SHP77 (cell line): ENCODE measurements around the gene TMEM43.

ENCODE experiments used
- DNase-seq, 2 experiments: peaks; one replicate each; lab custom pipeline; 2025; lab: John Stamatoyannopoulos, UW

Gene TMEM43

DNA sequence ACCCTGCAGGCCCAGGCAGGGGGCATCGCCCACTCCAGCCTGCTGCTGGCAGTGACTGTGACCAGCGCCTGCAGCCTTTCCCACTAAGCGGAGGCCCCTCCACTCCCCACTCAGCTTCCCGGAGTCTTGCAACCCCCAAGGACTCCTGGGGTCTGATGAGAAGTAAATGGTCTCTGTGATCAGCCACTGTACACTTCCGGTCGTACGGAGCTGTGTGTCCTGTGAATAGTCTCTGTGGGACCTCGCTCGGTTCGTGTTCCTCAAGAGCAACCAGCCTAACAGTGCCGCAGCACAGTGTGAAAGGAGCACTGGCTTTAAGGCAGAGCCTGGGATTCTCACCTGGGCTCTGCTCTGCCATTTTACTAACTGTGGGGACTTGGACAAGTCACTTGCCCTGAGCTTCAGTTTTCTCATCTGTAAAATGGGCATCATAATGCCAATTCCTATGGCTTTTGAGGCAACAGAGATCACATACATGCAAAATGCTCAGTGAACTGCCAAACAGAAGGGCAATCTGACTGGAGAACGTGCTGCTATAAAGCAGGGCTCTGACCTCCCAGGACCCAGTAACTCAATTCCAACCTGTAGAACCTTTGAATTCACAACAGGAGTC lies 26.7 kb downstream of the TMEM43 start:
- no peak for DNase-seq

DNA sequence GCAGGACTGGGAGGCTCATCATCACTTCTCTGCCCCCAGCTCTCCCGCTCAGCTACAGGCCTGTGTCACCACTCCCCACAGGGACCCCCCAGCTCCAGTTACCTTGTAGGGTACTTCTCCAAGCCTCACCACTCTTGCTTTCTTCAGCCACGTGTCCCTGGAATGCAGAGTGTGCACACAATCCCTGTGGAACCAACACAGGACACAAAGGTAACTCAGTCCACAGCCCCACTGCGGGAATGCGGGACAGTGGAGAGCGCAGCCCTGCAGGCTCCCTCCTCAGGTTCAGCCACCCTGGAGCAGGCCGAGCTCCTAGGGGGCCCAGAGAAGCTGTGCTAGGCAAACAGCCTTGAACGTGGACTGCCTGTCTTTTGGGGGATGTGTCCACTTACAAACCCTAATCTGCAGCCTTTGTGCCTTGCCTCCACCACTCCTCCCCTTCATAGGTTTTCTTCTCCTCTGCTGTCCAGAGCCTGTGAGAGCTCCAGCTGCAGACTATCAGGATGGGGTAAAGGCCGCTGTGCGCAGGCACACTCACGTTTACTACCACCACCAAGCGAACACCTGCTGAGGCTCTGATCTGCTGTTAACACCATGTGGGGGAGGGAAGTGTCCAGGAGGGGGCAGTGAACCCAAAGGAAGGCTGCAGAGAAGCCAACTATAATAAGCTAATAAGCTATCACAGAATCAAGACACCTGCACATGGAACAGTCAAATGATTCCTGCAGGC lies 27.5 kb downstream of the TMEM43 start:
- peak; percentile 25 to 49 for DNase-seq

DNA sequence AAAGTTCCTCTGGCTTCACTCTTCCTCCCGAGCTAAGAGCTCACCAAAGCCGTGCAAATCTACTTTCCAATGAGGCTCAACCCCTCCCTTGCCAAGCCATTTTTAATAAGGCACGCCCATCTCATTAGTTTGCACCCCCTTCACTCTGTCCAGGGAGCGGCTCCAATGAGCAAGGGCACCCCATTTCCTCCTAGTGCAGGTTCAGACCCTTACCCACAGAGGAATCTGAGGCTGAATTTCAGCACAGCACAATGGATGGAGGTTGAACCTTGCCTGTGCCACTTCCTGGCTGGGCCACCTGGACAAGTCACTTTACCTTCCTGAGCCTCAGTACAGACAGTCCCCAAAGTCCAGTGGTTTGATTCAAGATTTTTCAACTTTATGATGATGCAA lies 28.1 kb downstream of the TMEM43 start:
- DNase-seq, result no peak

DNA sequence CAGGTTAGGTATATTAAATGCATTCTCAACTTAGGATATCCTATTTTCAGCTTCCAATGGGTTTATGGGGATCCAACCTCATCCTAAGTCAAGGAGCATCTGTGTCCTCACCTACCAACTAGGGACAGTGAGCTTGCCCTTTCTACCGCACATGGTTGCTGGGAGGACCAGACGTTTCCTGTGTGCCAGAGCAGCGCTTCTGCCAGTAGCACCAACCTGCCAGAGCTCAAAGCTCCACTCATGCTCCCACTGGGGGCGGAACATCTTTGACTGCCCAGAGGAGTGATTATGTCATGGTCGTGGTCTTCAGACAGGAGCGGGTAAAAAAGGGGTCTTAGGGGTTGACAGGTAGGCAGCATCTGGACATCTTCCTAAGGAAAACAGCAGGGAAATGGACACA lies 28.8 kb downstream of the TMEM43 start:
- no peak for DNase-seq

DNA sequence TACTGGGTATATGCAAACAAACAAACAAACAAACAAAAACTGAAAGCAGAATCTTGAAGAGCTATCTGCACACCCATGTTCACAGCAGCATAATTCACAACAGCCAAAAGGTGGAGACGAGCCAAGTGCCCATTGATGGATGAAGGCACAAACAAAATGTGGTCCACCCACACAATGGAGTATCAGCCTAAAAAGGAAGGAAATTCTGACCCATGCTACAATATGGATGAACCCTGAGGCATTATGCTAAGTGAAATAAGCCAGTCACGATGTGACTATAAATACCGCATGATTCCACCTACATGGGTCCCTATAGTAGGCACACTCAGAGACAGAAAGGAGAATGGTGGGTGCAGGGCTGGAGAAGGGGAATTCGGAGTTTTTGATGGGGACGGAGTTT lies 29.4 kb downstream of the TMEM43 start:
- no peak for DNase-seq

DNA sequence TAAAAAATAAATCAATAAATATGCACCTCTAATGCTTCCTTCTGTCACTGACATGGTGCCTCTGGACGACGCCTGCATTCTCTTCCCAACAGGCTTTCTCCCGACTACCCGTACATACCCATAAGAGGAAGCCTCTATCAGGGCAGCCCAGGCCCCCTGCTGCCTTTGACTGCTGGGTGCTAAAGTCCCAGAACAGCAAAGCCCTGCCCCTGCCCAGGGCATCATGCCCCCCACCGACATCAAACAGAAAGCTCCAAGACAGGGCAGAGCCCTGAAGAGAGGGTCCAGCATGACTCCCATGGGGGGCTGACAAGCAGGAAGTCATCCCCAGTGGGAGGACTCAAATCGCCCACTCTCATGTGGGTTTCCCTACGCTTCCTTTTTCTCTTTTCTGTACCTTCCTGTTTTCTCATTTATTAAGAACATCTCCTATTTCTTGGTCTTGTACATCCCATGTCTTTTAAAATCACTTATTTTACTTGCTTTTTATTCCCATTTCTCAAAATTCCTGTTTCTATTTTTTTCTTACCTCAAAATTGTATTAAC lies 30.1 kb downstream of the TMEM43 start:
- no peak for DNase-seq

DNA sequence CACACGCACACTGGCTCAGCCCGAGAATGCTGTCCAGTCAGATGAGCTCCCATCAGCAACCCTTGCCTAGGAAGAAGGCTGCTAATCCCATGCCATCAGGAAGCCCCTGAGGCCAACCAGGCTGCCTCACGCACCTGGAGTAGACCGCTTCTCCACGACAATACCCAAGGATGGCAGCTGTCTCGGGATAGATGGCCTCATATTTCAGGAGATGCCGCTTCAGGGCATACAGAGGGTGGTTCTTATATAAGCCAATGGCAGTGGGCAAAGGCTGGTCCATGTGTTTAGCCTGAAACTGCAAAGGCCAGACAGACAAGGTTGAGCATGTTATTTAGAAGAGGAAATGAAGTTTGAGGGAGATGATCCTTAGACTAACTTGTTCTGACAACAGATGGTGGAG lies 31.3 kb downstream of the TMEM43 start:
- no peak for DNase-seq

DNA sequence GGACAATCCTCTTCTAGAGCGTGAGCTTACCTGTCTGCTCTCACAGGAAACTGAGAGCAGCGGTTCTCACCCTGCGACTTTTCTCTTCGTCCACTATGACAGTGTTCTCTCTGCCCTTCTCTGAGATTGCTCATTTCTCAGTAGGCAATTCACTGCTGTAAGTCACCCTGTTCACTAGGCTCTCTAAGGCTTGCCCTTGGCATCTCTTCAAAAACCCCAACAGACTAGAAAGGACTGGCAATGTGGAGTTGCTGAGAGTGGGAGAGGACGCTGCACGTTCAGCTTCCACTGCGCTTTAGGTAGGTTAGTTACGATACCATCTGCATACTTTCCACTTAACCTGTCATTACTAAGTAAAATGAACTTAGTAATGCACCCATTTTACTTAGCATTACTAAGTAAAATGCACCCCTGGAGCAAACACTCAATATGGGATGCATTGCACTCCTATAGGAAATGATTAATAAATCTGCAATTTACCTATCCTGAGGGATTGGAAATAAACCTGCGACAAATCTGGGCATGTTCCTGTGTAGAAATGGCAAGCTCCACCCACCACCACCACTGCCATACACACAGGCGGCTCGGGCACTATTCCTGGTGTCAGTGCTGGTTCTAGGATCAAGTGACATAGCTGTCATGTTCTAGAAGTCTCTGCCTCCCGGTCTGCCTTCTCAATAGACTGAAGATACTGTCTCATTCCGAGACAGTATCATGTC lies 32.1 kb downstream of the TMEM43 start:
- DNase-seq, result no peak

DNA sequence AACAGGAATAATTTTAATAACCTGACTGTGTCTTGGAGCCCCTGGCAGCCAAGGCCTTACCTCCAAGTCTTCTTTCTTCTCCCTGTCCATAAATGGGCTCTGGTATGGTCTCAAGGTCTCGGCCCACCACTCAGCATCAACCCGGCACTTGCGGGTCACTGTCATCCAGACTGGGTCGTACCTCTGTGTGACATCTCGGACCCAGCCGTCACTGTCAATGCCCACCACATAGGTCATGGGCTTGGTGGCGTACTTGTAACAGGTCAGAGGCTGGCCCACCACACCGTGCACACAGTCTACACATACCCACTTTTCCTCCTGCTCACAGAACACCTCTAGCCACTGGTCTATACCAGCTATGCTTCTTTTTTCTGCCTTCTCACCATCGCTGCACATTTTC lies 33.1 kb downstream of the TMEM43 start:
- DNase-seq, result no peak

DNA sequence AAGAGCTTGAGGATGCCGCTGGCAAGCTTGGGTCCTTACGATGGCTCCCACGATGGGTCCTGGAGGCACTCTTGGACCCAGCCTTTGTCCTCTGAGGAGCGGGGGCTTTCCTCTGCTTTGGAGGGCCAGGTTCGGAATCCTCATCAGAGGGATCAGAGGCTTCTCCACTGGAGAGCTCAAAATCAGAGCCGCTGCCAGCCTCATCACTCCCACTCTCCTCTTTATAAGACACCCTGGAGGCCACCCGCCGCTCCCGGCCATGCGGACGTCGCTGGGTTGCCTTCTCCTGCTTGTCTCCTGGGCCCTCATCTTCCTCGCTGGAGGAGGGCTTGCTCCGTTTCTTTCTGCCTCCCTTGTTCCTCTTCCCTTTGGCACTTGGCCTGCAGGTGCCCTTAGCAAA lies 33.5 kb downstream of the TMEM43 start:
- DNase-seq, result no peak

DNA sequence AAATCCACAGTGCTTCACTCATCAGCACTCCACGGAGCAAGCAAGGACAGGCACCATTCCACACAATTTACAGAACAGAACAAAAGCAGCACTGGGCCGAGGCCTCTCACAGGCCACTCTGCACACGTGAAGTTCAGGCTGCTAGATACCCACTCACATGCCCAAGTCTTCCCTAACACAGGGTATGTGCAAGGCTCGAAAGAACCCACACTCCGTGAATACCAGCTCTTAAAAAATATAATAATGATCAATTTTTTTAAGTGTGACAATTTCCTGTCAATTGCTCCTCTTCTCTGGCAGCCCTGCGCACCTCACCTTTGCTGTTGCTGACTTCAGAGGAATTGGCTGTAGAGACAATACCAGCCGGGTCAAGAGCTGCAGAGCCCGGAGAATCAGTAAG lies 34.6 kb downstream of the TMEM43 start:
- DNase-seq, result no peak

DNA sequence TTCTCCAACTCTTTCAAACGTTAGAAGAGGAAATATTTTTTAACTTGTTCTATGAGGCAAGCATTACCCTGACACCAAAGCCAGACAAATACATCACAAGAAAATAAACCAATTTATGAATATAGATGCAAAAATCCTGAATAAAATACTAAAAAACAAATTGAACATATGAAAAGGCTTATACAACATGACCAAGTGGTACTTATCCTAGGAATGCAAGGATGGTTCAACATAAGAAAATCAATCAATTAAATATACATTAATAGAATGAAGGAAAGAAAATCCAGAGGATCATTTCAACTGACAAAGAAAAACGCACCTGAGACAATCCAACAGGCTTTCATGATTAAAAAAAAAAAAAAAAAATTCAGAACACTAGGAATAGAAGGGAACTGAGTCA lies 36.4 kb downstream of the TMEM43 start:
- DNase-seq, result no peak

DNA sequence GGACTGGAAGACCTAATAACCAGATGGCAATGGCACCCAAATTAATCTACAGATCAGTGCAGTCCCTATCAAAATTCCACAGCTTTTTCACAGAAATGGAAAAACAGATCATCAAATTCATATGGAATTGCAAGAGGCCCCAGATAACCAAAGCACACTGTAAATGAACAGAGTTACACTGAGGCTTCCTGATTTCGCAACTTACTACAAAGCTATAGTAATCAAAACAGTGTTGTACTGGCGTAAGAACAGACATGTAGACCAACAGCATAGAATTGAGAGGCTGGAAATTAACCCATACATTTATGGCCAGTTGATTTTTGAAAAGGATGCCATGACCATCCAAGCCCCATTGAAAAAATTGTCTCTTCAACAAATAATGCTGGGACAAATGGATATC lies 37.3 kb downstream of the TMEM43 start:
- DNase-seq, result no peak

DNA sequence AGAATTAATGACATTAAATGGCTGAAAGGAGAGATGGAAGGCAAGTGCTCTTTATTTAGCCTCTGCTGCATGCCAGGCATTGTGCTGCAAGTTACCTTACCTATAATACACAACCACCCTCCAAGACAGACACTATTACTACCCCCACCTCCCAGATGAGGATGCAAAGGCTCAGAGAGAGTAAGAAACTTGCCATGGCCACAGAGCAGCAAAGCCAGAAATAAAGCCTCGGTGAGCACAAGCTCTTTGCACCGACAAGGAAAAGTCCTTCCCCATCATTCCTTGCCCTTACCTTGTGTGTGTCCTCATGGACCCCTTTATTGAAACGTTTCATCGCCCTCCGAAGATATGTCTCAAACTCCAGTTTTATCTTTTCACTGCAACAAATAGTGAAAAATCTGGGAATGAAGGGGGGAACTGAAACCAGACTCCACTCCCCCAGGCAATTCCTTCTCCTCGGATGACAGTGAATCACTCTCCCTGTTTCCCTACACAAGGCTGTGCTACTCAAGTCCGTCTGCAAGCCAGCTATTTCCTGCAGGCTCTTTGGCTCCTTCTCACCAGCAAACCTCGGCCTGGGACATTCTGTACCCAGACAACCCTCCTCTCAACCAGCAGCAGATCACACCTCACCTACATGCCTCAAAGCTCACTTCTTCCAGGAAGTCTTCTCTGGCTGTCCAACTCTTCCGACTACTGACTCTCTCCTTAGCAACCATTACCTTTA lies 42.2 kb downstream of the TMEM43 start:
- no peak for DNase-seq

DNA sequence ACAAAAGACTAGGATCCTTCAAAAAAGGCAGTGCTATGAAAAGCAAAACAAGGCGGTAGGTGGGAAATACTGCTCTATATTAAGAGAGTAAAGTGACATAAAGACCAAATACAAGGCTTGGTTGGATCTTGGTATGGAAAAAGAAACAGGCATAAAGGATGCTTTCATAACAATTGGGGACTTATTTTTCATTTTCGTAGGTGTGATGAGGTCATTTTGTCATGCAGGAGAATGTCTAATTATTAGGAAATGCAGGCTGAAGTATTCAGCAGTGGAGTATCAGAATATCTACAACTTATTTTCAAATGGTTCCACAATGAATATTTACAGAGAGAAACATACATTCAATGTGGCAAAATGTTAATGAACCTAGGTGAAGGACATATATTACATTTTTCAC lies 44.6 kb downstream of the TMEM43 start:
- no peak for DNase-seq

DNA sequence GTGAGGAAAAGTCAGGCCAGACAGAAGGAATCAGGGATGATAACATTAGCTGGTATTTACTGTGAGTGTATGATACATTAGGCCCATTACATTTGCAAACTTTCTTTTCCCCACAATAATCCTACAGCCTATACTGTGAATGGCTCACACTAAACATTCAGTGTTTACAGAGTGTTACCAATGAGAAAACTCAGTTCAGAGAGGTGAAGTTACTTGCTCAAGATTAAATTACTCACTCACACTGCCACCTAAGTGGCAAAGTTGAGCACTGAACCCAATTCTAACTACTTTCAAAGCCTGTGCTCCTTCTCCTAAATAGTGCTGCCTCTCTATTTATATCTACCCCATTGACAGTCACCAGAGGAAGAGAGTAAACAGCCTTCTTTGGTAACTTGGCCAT lies 45.0 kb downstream of the TMEM43 start:
- DNase-seq, result no peak

DNA sequence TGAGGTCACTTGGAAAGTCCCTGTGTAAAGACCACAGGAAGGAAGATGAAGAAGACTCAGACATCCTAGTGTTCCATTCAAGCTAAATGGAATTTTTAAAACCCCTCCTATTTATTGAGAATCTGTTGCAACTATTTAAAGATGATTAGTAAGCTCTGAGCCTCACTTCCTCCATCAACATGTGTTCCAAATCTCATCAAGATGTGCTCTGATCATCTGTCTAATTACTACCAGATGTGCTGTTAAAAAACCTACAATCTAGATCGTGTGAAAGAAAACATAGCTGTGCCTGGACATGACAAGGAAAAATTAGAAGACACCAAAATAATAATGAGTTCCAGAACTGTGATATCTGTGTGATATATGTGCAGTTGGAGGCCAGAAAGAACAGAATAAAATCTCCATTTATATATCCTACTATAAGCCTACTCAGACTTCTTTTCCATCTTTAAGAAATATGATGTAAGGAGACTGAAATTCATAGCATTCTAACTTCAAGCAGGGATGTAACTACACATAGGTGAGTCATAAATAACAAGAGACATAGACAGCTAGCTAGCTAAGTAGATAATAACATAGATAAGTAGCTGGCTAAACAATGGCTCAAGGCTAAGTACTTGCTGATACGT lies 45.8 kb downstream of the TMEM43 start:
- no peak for DNase-seq

DNA sequence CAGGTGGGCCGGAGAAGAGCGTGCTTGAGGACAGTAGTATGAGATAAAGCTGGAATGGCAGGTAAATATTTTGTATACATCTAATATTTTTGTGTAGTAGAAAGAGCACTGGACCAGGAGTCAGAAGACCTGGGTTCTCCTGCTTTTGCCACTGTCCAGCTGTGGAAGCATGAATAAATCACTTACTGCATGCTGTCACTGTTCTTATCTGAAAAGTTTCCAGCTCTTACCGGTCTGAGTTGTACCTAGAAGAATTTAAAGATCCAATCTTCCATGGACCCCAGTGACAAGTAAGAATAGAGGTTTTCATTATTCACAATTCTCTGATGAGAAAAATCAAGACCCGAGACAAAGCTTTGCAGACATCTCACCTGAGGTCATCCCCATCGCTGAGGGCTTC lies 47.6 kb downstream of the TMEM43 start:
- no peak for DNase-seq

DNA sequence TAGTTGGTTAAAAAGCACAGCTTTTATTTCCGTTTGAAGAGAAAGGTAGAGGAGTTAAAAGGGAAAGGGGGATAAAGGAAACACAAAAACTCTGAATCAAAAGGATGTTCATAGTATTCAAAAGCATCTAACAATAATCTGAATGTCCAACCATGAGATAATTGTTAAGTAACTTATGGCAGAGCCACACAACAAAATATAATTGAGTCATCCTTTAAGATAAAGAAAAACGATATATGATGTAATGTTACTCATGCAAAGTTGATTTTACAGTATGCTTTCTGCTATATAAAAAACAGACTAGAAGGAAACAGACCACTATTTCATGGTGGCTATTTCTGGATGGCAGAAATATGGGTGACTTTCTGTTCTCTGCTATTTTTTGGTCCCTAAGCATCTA lies 49.6 kb downstream of the TMEM43 start:
- no peak for DNase-seq

DNA sequence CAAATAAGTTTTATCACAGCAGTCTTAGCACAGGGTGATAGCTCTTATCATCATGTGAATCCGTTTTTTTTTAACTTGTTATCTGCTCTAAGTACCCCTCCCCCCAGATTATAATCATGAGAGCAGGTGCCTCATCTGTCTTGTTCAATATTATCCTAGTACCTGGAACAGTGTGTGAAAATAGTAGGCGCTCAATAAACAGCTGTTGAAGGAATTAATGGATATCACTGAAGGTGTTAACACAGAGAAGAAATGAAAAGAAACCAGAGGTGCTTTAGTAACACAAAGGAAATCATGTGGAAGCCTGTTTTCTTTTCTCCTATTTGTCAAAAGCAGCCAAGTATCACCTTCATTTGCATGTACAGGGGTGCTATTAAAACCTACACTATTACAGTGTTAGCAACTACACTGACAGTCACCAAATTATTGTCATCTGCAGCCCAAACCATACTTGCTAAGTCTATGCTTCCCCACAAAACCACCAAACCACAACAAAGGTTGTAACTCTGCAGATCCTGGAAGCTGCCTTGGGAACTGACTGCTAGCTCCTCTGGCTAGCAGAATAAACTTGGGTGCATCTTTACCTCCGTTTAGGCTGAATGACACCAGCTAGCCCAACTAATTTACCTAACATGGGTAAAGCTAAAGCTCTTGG lies 50.7 kb downstream of the TMEM43 start:
- DNase-seq, result no peak

DNA sequence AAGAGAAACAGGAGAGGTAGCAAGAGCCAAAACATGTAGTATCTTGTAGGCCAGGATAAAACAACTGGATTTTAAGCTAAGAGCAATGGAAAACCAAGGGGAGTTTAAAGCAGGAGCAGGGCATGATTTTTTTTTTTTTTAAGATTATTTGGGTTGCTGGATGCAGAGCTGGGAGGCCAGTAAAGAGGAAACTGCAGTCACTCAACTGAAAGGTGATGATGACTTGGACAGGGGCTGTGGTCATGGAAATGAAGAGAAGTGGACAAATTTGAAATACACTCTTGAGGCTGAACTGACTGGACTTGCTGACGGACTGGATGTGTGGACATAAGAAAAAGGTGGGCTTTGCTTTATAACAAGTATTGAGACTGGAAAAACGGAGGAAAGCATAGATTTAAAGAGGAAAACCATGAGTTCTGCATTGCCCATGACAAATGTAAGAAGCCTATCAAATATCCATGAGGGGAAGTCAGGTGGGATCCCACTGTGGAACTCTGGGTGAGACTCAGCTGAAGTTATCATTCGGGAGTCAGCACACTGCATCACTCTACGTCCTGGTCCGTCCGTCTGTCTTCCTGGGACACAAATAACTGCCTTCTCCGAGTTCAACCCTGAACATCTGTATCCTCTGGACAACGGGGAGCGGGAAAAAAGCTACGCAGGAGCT lies 52.9 kb downstream of the TMEM43 start:
- DNase-seq, result no peak
